ENCODE results near the gene ITPRIPL2. TPM values are rescaled to one million over a fixed set of nuclear protein-coding genes. Genes with fewer than 3 reads are reported as not detected.

Gene ITPRIPL2
- total RNA-seq, 6 experiments from 2014 or later: 12.2 to 23.5 (median 17.7) TPM

DNA sequence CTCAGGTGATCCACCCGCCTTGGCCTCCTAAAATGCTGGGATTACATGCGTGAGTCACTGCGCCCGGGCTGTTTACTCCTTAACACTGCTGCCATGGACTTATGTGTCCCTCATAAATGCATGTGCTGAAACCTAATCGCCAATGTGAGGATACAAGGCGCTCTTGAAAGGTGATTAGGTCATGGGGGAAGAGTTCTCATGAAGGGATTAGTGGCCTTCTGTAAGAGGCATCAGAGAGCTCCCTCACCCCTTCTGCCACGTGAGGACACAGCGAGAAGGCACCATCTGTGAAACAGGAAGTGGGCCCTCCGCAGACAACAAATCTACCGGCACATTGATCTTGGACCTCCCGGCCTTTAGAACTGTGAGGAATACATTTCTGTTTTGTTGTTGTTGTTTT lies 19.1 kb downstream of the ITPRIPL2 start:
- WGBS (ENCODE audit: insufficient coverage, low coverage, low lambda C conversion rate, missing lambda C conversion rate): 73% methylated on average over 9 of the region's 11 CpGs
- no peak for TF ChIP-seq CTCF (IDR thresholded peaks at IDR 0.05)
- no peak for TF ChIP-seq POLR2A (IDR thresholded peaks at IDR 0.05)
- no peaks in the 10 kb centered on the region for H3K9me3 ChIP-seq
- ATAC-seq (no peak), DNase-seq (no peak)
- no peak overlapping the region for H3K4me3 ChIP-seq
- no peaks in the 10 kb centered on the region for H3K36me3 ChIP-seq
- intact Hi-C loops (cut with DNase I): no loop called here
- no peaks in the 10 kb centered on the region for H3K27me3 ChIP-seq
- peak overlapping the region in 1 of 3 donors; percentile 79 for H3K27ac ChIP-seq
- peaks cover 0 to 19% (median 3%) of the 10 kb centered on the region in 4 donors for H3K4me1 ChIP-seq

DNA sequence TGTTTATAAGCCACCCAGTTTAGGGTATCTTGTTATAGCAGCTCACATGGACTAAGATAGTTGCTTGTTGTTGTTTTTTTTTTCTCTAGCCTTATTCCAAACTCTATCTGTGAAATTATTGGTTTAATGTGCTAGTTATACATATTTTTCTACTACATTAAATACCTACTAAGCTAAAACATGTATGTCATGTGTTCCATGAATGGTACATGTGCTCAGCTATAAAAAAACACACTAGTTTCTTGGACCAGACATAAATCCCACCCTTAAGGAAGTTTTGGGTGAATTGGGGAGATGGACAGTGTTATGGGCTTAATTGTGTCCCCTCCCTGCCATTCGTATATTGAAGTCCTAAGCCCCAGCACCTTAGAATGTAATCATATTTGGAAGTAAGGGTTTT lies 19.8 kb downstream of the ITPRIPL2 start:
- H3K27me3 ChIP-seq: no peaks in the 10 kb centered on the region
- WGBS (ENCODE audit: insufficient coverage, low coverage, low lambda C conversion rate, missing lambda C conversion rate): 80% methylated on average over 1 of the region's 1 CpG
- no peak overlapping the region for H3K4me3 ChIP-seq
- no peak overlapping the region for H3K27ac ChIP-seq
- TF ChIP-seq POLR2A (IDR thresholded peaks at IDR 0.05): no peak
- no peak for TF ChIP-seq CTCF (IDR thresholded peaks at IDR 0.05)
- peaks cover 0 to 20% (median 3%) of the 10 kb centered on the region in 4 donors for H3K4me1 ChIP-seq
- DNase-seq: no peak
- intact Hi-C loops (cut with DNase I): no loop called here
- H3K36me3 ChIP-seq: no peaks in the 10 kb centered on the region
- ATAC-seq: no peak
- H3K9me3 ChIP-seq: no peaks in the 10 kb centered on the region

DNA sequence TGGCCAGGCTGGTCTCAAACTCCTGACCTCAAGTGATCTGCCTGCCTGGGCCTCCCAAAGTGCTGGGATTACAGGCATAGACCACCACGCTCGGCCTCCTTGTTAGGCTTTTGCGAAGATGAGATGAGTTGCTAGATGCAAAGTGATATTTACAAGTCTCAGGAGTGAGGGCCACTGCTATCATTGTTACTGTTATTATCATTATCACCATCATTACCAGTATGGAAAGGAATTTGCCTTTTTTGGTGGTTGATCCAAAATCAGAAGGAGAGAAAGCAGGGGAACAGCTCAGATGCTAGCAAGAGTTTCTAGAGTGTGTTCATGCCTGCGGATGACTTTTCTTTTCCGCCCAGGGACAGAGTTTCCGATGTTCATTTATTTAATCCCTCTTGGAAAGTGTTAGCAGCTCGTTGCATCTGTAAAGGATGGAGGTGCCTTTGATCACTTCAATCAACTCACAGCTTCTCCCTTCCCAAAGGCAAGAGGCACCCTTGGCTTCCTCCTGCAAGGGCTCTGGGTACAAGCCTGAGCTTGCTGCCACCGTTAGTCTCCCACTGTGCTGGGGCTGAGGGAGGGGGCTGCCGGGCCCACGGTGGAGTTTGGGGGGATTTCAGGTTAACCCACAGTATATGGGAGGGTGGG lies 21.6 kb downstream of the ITPRIPL2 start:
- Histone ChIP-seq H3K27me3 (no peaks in the 10 kb centered on the region), H3K27ac (no peak overlapping the region), H3K36me3 (no peaks in the 10 kb centered on the region), H3K4me3 (no peak overlapping the region), H3K4me1 (peaks cover 0 to 20% (median 3%) of the 10 kb centered on the region in 4 donors), H3K9me3 (no peaks in the 10 kb centered on the region)
- no peak for TF ChIP-seq POLR2A (IDR thresholded peaks at IDR 0.05)
- TF ChIP-seq CTCF (IDR thresholded peaks at IDR 0.05): no peak
- ATAC-seq (no peak), DNase-seq (no peak)
- 71% methylated on average over 10 of the region's 10 CpGs for WGBS (ENCODE audit: insufficient coverage, low coverage, low lambda C conversion rate, missing lambda C conversion rate)
- intact Hi-C loops (cut with DNase I): no loop called here

GRCh38 chr16:19135896-19136438 lies 22.2 kb downstream of the ITPRIPL2 start:
- Histone ChIP-seq H3K27ac (no peak overlapping the region), H3K4me1 (peaks cover 0 to 13% (median 3%) of the 10 kb centered on the region in 4 donors), H3K36me3 (no peaks in the 10 kb centered on the region), H3K4me3 (no peak overlapping the region), H3K9me3 (no peaks in the 10 kb centered on the region), H3K27me3 (no peaks in the 10 kb centered on the region)
- intact Hi-C loops (cut with DNase I): no loop called here
- ATAC-seq (peak in 1 of 4 donors; percentile 15), DNase-seq (no peak)
- 50% methylated on average over 2 of the region's 7 CpGs for WGBS (ENCODE audit: insufficient coverage, low coverage, low lambda C conversion rate, missing lambda C conversion rate)
- no peak for TF ChIP-seq CTCF (IDR thresholded peaks at IDR 0.05)
- TF ChIP-seq POLR2A (IDR thresholded peaks at IDR 0.05): no peak

All from right lobe of liver (tissue), 6 donors.